Fibroblast of lung (primary cell): ENCODE measurements around the gene MBNL3.

ENCODE experiments used
- CTCF ChIP-seq, 2 donors: IDR thresholded peaks in 1 of 2; conservative IDR thresholded peaks in 1 of 2; 1 replicate in 1 of 2; 2 replicates in 1 of 2; pipeline ENCODE4 v1.5.1; 2011 to 2012; ENCODE audit warnings: low read length in 2 of 2, control low read depth in 1 of 2, inconsistent platforms in 1 of 2, low read depth in 1 of 2, mild to moderate bottlenecking in 1 of 2
- EZH2 ChIP-seq: IDR thresholded peaks from 2 replicates; pipeline ENCODE4 v1.5.1; 2012; ENCODE audit warnings: low read length, control low read depth, mild to moderate bottlenecking; ENCODE audit errors: missing control alignments

GRCh38 chrX:132467026-132467425, 21.8 kb downstream of the MBNL3 start:
- no peak for TF ChIP-seq CTCF (conservative IDR thresholded peaks at IDR 0.05 in 1 of 2, IDR thresholded peaks at IDR 0.05 in 1 of 2; ENCODE audit: low read depth in 1 of 2, low read length in 2 of 2)
- no peak for TF ChIP-seq EZH2
